H1 (cell line): Measurements from ENCODE around the gene HLTF. TPM values are rescaled to one million over a fixed set of nuclear protein-coding genes. Genes with fewer than 3 reads are reported as not detected.

Source experiments
- CTCF ChIA-PET: fragments of 300-600 bp; sonication (Branson Sonifier 250); formaldehyde crosslinking; loops from one replicate; lab custom pipeline; 2021; ENCODE audit not compliant: partially characterized antibody; lab: Charles Lee
- POLR2A ChIA-PET: fragments of 300-600 bp; sonication (Branson Sonifier 250); formaldehyde crosslinking; loops from one replicate; lab custom pipeline; 2021; ENCODE audit warnings: inconsistent platforms; ENCODE audit not compliant: partially characterized antibody; lab: Charles Lee
- DNase-seq, 2 experiments: peaks; one replicate each; pipeline versions ENCODE4 v3.0.0 to v3.0.0-alpha.2; 2010 to 2022; ENCODE audit warnings: low spot score in 2 of 2, low read depth in 1 of 2, mixed read lengths in 1 of 2
- FAIRE-seq: peaks from 2 replicates; lab custom pipeline; 2011; peaks lifted over from hg19 to GRCh38; lab: Jason Lieb, UNC
- H2AFZ ChIP-seq: 2 replicates; pipeline ENCODE4 v1.8.1; 2012; ENCODE audit warnings: low read length, inconsistent platforms
- H2AK5ac ChIP-seq: 2 replicates; pipeline ENCODE4 v1.6.1; 2013; ENCODE audit warnings: low read depth, low read length
- H2BK120ac ChIP-seq: replicated peaks from 2 replicates; pipeline ENCODE3; 2013; ENCODE audit warnings: low read depth, low read length, inconsistent platforms
- H2BK12ac ChIP-seq: 2 replicates; pipeline ENCODE4 v1.6.1; 2013; ENCODE audit warnings: low read depth, low read length
- H2BK15ac ChIP-seq: 2 replicates; pipeline ENCODE4 v1.6.1; 2013; ENCODE audit warnings: low read length
- H2BK20ac ChIP-seq: 2 replicates; pipeline ENCODE4 v1.6.1; 2013; ENCODE audit warnings: low read length
- H2BK5ac ChIP-seq: 2 replicates; pipeline ENCODE4 v1.6.1; 2013; ENCODE audit warnings: low read depth, low read length
- H3K14ac ChIP-seq: 2 replicates; pipeline ENCODE4 v1.6.1; 2013; ENCODE audit warnings: inconsistent platforms; ENCODE audit not compliant: insufficient read length
- H3K18ac ChIP-seq: 2 replicates; pipeline ENCODE4 v1.6.1; 2013; ENCODE audit warnings: low read length; ENCODE audit errors: extremely low read depth
- H3K23ac ChIP-seq: 2 replicates; pipeline ENCODE4 v1.6.1; 2013; ENCODE audit warnings: inconsistent platforms; ENCODE audit not compliant: insufficient read length
- H3K23me2 ChIP-seq: 2 replicates; pipeline ENCODE4 v1.6.1; 2013; ENCODE audit warnings: low read depth, low read length
- H3K27ac ChIP-seq: 2 replicates; pipeline ENCODE4 v1.6.1; 2011; ENCODE audit warnings: low read depth, low read length, inconsistent platforms
- H3K27me3 ChIP-seq, 4 experiments: replicated peaks in 1 of 4; 1 replicate in 1 of 4; 2 replicates in 3 of 4; pipeline versions ENCODE4 v1.6.1 to v1.8.1; 2011 to 2013; ENCODE audit warnings: low read length in 3 of 4, mild to moderate bottlenecking in 3 of 4, inconsistent platforms in 2 of 4, mixed read lengths in 2 of 4, moderate library complexity in 1 of 4; ENCODE audit not compliant: control insufficient read depth in 3 of 4, insufficient read depth in 3 of 4; ENCODE audit errors: extremely low read depth in 1 of 4
- H3K36me3 ChIP-seq, 4 experiments: 2 replicates each; pipeline versions ENCODE4 v1.6.1 to v1.8.1; 2011 to 2013; ENCODE audit warnings: mild to moderate bottlenecking in 4 of 4, low read length in 3 of 4, moderate library complexity in 2 of 4, control low read depth in 1 of 4, inconsistent platforms in 1 of 4; ENCODE audit not compliant: insufficient read depth in 4 of 4, control insufficient read depth in 2 of 4
- H3K4ac ChIP-seq: replicated peaks from 2 replicates; pipeline ENCODE3; 2013; ENCODE audit warnings: low read length, low read depth, mixed read lengths, inconsistent platforms; ENCODE audit not compliant: insufficient read length
- H3K4me1 ChIP-seq, 4 experiments: replicated peaks in 1 of 4; 1 replicate in 1 of 4; 2 replicates in 3 of 4; pipeline versions ENCODE4 v1.6.1 to v1.8.1; 2011 to 2013; ENCODE audit warnings: low read length in 3 of 4, inconsistent platforms in 2 of 4, mixed read lengths in 1 of 4; ENCODE audit not compliant: insufficient read depth in 4 of 4, control insufficient read depth in 3 of 4
- H3K4me2 ChIP-seq, 2 experiments: 2 replicates each; pipeline versions ENCODE4 v1.6.1 to v1.8.1; 2011 to 2013; ENCODE audit warnings: low read depth in 2 of 2, low read length in 2 of 2, control low read depth in 1 of 2, inconsistent platforms in 1 of 2, mild to moderate bottlenecking in 1 of 2; ENCODE audit not compliant: insufficient read depth in 1 of 2
- H3K4me3 ChIP-seq, 4 experiments: fragments of 200-600, 300-600 bp in 1 of 4; sonication (generic), shearing (Covaris generic), sonication (Bioruptor Twin) in 1 of 4; 2 replicates each; pipeline versions ENCODE4 v1.5.1 to v1.8.1; 2011 to 2016; ENCODE audit warnings: low read length in 4 of 4, low read depth in 3 of 4, control low read depth in 2 of 4, inconsistent platforms in 2 of 4, mild to moderate bottlenecking in 2 of 4, mixed read lengths in 1 of 4, moderate library complexity in 1 of 4; ENCODE audit not compliant: insufficient read depth in 2 of 4; ENCODE audit errors: extremely low read depth in 1 of 4
- H3K56ac ChIP-seq: replicated peaks from 2 replicates; pipeline ENCODE3; 2013; ENCODE audit warnings: low read depth, mild to moderate bottlenecking, mixed read lengths, low read length, inconsistent platforms; ENCODE audit not compliant: insufficient read length
- H3K79me1 ChIP-seq: 2 replicates; pipeline ENCODE4 v1.6.1; 2013; ENCODE audit warnings: low read depth, low read length, control low read depth
- H3K79me2 ChIP-seq, 2 experiments: 2 replicates each; pipeline versions ENCODE4 v1.6.1 to v1.8.1; 2012 to 2013; ENCODE audit warnings: low read length in 2 of 2, mild to moderate bottlenecking in 2 of 2, inconsistent platforms in 1 of 2; ENCODE audit not compliant: insufficient read depth in 2 of 2, control insufficient read depth in 1 of 2
- H3K9ac ChIP-seq, 4 experiments: replicated peaks in 1 of 4; 1 replicate in 1 of 4; 2 replicates in 3 of 4; pipeline versions ENCODE4 v1.6.1 to v1.8.1; 2011 to 2013; ENCODE audit warnings: low read depth in 3 of 4, low read length in 3 of 4, control low read depth in 2 of 4, mild to moderate bottlenecking in 2 of 4, moderate library complexity in 2 of 4, inconsistent platforms in 1 of 4; ENCODE audit errors: extremely low read depth in 1 of 4
- H3K9me3 ChIP-seq, 2 experiments: 2 replicates each; pipeline versions ENCODE4 v1.6.1 to v1.8.1; 2012 to 2013; ENCODE audit warnings: mild to moderate bottlenecking in 2 of 2, moderate library complexity in 2 of 2, control low read depth in 1 of 2, inconsistent platforms in 1 of 2, low read depth in 1 of 2, low read length in 1 of 2, mixed read lengths in 1 of 2; ENCODE audit not compliant: insufficient read depth in 2 of 2
- H4K20me1 ChIP-seq, 2 experiments: replicated peaks in 1 of 2; 2 replicates each; pipeline versions ENCODE3 to v1.8.1; 2011 to 2013; ENCODE audit warnings: inconsistent platforms in 2 of 2, low read length in 2 of 2, mild to moderate bottlenecking in 1 of 2; ENCODE audit not compliant: insufficient read depth in 2 of 2, control insufficient read depth in 1 of 2
- H4K5ac ChIP-seq: 2 replicates; pipeline ENCODE4 v1.6.1; 2013; ENCODE audit warnings: low read length, low read depth, mixed read lengths, inconsistent platforms; ENCODE audit not compliant: insufficient read length
- H4K8ac ChIP-seq: 2 replicates; pipeline ENCODE4 v1.8.0; 2013; ENCODE audit warnings: mild to moderate bottlenecking, moderate library complexity, low read length, inconsistent platforms; ENCODE audit not compliant: insufficient read depth; ENCODE audit errors: extremely low read depth
- H4K91ac ChIP-seq: replicated peaks from 2 replicates; pipeline ENCODE3; 2013; ENCODE audit warnings: low read length, mixed read lengths, inconsistent platforms; ENCODE audit not compliant: insufficient read length
- CBX5 ChIP-seq: fragments of 300-800, 300-1000 bp; sonication (generic); IDR thresholded peaks from 2 replicates; pipeline ENCODE4 v1.7.1; 2016; ENCODE audit warnings: antibody characterized with exemption, low read length, low read depth
- CHD2 ChIP-seq: IDR thresholded peaks from 2 replicates; pipeline ENCODE4 v1.6.1; 2012; ENCODE audit warnings: low read length, improper control_type of control experiment
- EGR1 ChIP-seq: IDR thresholded peaks from 2 replicates; pipeline ENCODE4 v1.6.1; 2011; ENCODE audit warnings: low read depth, low read length, borderline replicate concordance
- EZH2 ChIP-seq: fragments of 200-600 bp; sonication (generic); IDR thresholded peaks from 2 replicates; pipeline ENCODE4 v1.7.1; 2012; ENCODE audit warnings: low read depth, mild to moderate bottlenecking, moderate library complexity, low read length, inconsistent platforms; ENCODE audit not compliant: severe bottlenecking
- HDAC2 ChIP-seq, 2 experiments: fragments of 300-600 bp in 1 of 2; sonication (generic) in 1 of 2; IDR thresholded peaks; 2 replicates each; pipeline ENCODE4 v1.6.1; 2011 to 2012; ENCODE audit warnings: low read depth in 2 of 2, low read length in 2 of 2, mild to moderate bottlenecking in 2 of 2, moderate library complexity in 2 of 2, borderline replicate concordance in 1 of 2, inconsistent platforms in 1 of 2
- JUND ChIP-seq: IDR thresholded peaks from 2 replicates; pipeline ENCODE4 v1.6.1; 2011; ENCODE audit warnings: mild to moderate bottlenecking, improper control_type of control experiment, low read length
- PHF8 ChIP-seq: fragments of 200-600 bp; sonication (generic); conservative IDR thresholded peaks from 2 replicates; pipeline ENCODE4 v1.7.1; 2012; ENCODE audit warnings: low read depth, mild to moderate bottlenecking, inconsistent platforms, low read length, moderate library complexity
- SIN3A ChIP-seq, 2 experiments: IDR thresholded peaks in 1 of 2; conservative IDR thresholded peaks in 1 of 2; 2 replicates each; pipeline ENCODE4 v1.6.1; 2011 to 2012; ENCODE audit warnings: low read length in 2 of 2, improper control_type of control experiment in 1 of 2, low read depth in 1 of 2, mild to moderate bottlenecking in 1 of 2
- SUZ12 ChIP-seq: fragments of 200-600 bp; sonication (generic); IDR thresholded peaks from 2 replicates; pipeline ENCODE4 v1.6.1; 2012; ENCODE audit warnings: mild to moderate bottlenecking, inconsistent platforms, low read length, moderate library complexity, mixed read lengths
- WGBS, 2 experiments: shearing (Covaris generic) in 1 of 2; methylation state at CpG; one replicate each; pipeline versions ENCODE4 v1.1.6 to v1.1.7; 2013 to 2015; ENCODE audit warnings: low lambda C conversion rate in 2 of 2, mixed read lengths in 2 of 2, inconsistent platforms in 1 of 2, low coverage in 1 of 2, missing lambda C conversion rate in 1 of 2; ENCODE audit not compliant: insufficient replicate concordance in 2 of 2, insufficient coverage in 1 of 2, insufficient read length in 1 of 2; ENCODE audit errors: extremely low coverage in 1 of 2, missing lambda C conversion rate in 1 of 2; 5-methylcytosine and 5-hydroxymethylcytosine counted together
- polyA plus RNA-seq, 7 experiments: library from polyadenylated mRNA; depleted of rRNA in 3 of 7; stranded (reverse) in 5 of 7; unstranded in 2 of 7; fragments of >200 nt in 5 of 7; fragments of 200-250 nt in 2 of 7; gene quantifications; 1 replicate in 5 of 7; 2 replicates in 1 of 7; 4 replicates in 1 of 7; pipeline versions ENCODE4 v1.2.1 to v1.2.3, GENCODE V29; 2011 to 2013; ENCODE audit warnings: missing spikeins in 2 of 7, mixed read lengths in 2 of 7
- total RNA-seq: library from RNA; stranded (reverse); fragmentation: NEBNext Ultra II Directional; extraction: Animal tissue kit (Norgen Biotek cat#: 25700); gene quantifications from 2 replicates; pipeline ENCODE4 v1.2.1, GENCODE V29; 2021
- TF ChIP-seq, protein P1 (sequence below), 3 experiments: IDR thresholded peaks; 1 replicate in 2 of 3; 2 replicates in 1 of 3; pipeline versions ENCODE4 v1.5.1 to v1.6.1; 2011; ENCODE audit warnings: low read length in 3 of 3, mild to moderate bottlenecking in 3 of 3, inconsistent platforms in 2 of 3, low read depth in 1 of 3, moderate library complexity in 1 of 3; ENCODE audit not compliant: insufficient read depth in 1 of 3; ENCODE audit errors: control extremely low read depth in 1 of 3

The HLTF gene
- total and polyA plus RNA-seq, 2 of the 8 experiments (the other 6 are each of a cell fraction or from before 2014, with no cell fraction given), result 18.1 to 60.3 TPM

DNA sequence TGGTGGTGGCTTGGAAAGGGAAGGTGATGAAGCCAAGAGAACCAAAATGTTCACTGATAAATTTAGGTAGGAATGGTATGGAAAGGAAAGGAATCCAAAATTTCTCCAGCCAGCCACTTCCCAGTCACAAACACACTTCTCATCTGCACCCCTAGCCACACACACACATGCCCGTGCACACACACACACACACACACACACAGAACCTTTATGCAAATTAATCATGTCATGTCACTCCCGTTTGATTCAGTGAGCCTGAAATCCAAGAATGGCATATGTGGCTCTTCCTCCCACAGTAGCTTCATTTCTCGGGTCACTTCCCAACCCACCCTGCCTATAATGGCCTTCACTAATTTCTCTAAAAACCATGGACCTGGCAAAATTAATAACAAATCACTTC is 3.1 kb upstream of the HLTF start:
- Histone ChIP-seq H3K56ac (peak overlapping the region; percentile 39), H2BK5ac (no peak overlapping the region), H3K4ac (no peak overlapping the region), H3K4me3 (no peak overlapping the region), H2BK20ac (no peak overlapping the region), H3K79me2 (peaks cover 0 to 7% of the 10 kb centered on the region in 2 experiments; a peak in 2 of 4 replicates), H3K9ac (no peak overlapping the region), H2BK12ac (no peak overlapping the region), H3K23ac (no peak overlapping the region), H3K27me3 (peaks cover 0 to 8% (median 2%) of the 10 kb centered on the region in 4 experiments; a peak in 4 of 7 replicates), H3K4me2 (no peak overlapping the region), H3K36me3 (peaks cover 0 to 6% (median 0%) of the 10 kb centered on the region in 4 experiments; a peak in 2 of 8 replicates), H3K9me3 (peaks cover 0 to 6% of the 10 kb centered on the region in 2 experiments; a peak in 1 of 4 replicates), H3K79me1 (peaks cover 3% of the 10 kb centered on the region; the same call in 1 of the 2 replicates), H3K18ac (no peak overlapping the region), H2BK120ac (no peak overlapping the region), H4K5ac (no peak overlapping the region), H2AK5ac (no peak overlapping the region), H4K8ac (no peak overlapping the region), H4K20me1 (peaks cover 0 to 7% of the 10 kb centered on the region in 2 experiments), H4K91ac (no peak overlapping the region), H2BK15ac (no peak overlapping the region), H3K14ac (no peak overlapping the region), H2AFZ (no peak overlapping the region), H3K4me1 (peaks cover 0 to 5% (median under 1%) of the 10 kb centered on the region in 4 experiments; a peak in 4 of 7 replicates), H3K23me2 (peaks cover 8% of the 10 kb centered on the region; the same call in 1 of the 2 replicates), H3K27ac (no peak overlapping the region)
- ChIA-PET POLR2A (no interaction called here), CTCF (interaction anchor here (0.7 to 1.4 kb wide), 2 partner anchors 138 to 430 kb away, joined by 3 read pairs; no protein-coding TSS in a partner anchor)
- no peak for FAIRE-seq
- 90% methylated on average over 3 of the region's 3 CpGs; no CpG with 5 or more reads in 1 of the 2 experiments for WGBS, 2 experiments
- DNase-seq, result no peak
- TF ChIP-seq SIN3A (conservative IDR thresholded peaks at IDR 0.05 in 1 of 2, IDR thresholded peaks at IDR 0.05 in 1 of 2; ENCODE audit: low read depth in 1 of 2, low read length in 2 of 2), result no peak
- no peak for TF ChIP-seq CBX5
- TF ChIP-seq JUND, result no peak
- TF ChIP-seq EZH2, result no peak
- TF ChIP-seq CHD2, result no peak
- TF ChIP-seq, protein P1, sequence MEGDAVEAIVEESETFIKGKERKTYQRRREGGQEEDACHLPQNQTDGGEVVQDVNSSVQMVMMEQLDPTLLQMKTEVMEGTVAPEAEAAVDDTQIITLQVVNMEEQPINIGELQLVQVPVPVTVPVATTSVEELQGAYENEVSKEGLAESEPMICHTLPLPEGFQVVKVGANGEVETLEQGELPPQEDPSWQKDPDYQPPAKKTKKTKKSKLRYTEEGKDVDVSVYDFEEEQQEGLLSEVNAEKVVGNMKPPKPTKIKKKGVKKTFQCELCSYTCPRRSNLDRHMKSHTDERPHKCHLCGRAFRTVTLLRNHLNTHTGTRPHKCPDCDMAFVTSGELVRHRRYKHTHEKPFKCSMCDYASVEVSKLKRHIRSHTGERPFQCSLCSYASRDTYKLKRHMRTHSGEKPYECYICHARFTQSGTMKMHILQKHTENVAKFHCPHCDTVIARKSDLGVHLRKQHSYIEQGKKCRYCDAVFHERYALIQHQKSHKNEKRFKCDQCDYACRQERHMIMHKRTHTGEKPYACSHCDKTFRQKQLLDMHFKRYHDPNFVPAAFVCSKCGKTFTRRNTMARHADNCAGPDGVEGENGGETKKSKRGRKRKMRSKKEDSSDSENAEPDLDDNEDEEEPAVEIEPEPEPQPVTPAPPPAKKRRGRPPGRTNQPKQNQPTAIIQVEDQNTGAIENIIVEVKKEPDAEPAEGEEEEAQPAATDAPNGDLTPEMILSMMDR (IDR thresholded peaks at IDR 0.05; ENCODE audit: control extremely low read depth in 1 of 3, insufficient read depth in 1 of 3, low read depth in 1 of 3, low read length in 3 of 3), result no peak
- no peak for TF ChIP-seq SUZ12
- TF ChIP-seq EGR1, result no peak
- no peak for TF ChIP-seq PHF8
- no peak for TF ChIP-seq HDAC2 (IDR thresholded peaks at IDR 0.05; ENCODE audit: borderline replicate concordance in 1 of 2, low read depth in 2 of 2, low read length in 2 of 2)
